Stimulated activated CD8-positive, alpha-beta memory T cell treated with anti-CD3 and anti-CD28 coated beads, Interleukin-15, amount 100 ng/mL, for 4 hours (primary cell): Measurements from ENCODE around the gene GPR107.
A peak's percentile ranks its signal among the peaks of the same experiment; 100 is the strongest.

Experiments used
- DNase-seq, 2 donors: peaks; one replicate each; pipeline ENCODE4 v3.0.0-alpha.2; 2020; ENCODE audit warnings: low read depth in 2 of 2

The GPR107 gene

GRCh38 chr9:130137081-130137640 is 83.5 kb downstream of the GPR107 start:
- no peak for DNase-seq

- no peak for DNase-seq
These were observed 84.0 kb downstream of the GPR107 start for GRCh38 chr9:130137641-130138081.

- DNase-seq = no peak
These were observed 84.5 kb downstream of the GPR107 start for GRCh38 chr9:130138171-130138653.

DNA sequence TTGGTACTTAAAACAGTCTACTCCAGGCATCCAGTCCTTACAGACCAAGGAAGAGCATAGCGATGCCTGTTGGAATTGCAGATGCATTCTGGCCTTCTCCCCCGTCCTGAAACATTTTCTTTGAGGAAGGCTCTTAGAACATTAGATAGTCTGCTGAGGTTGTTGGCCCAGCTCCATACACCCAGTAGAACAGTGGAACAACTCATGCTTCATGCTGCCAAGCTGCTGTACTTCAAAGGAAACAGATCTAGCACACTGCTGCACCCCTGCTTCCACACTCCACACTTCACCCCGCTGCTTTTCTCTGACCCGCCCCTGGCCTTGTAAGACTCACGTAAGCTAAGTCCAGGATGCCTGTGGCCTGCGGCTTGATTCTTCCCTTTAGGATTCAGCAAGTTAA is 85.1 kb downstream of the GPR107 start:
- no peak for DNase-seq

- no peak for DNase-seq
These were observed 85.5 kb downstream of the GPR107 start for GRCh38 chr9:130139251-130139650.

- peak in 1 of 2 donors; percentile 20 for DNase-seq
These were observed 87.0 kb downstream of the GPR107 start for GRCh38 chr9:130140706-130141105.

- no peak for DNase-seq
These were observed 88.3 kb downstream of the GPR107 start for GRCh38 chr9:130142056-130142455.

DNA sequence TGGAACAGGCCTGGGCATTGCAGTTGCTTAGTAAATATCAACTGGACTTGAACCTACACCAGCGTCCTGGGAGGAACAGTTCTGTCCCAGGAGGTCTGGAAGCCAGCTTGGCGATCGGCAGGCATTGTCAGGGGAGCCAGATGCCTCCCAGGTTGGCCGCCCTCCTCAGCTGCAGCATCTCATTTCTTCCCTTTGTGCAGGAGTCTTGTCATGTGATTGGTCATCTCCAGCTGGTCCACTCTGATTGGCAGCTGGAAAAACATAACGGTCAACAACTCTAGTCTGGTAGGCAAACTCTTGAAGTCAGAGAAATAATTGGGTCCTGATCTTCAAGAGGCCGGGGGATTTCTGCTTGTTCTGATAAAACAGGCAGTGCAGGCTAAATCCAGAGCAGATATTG is 88.9 kb downstream of the GPR107 start:
- no peak for DNase-seq

DNA sequence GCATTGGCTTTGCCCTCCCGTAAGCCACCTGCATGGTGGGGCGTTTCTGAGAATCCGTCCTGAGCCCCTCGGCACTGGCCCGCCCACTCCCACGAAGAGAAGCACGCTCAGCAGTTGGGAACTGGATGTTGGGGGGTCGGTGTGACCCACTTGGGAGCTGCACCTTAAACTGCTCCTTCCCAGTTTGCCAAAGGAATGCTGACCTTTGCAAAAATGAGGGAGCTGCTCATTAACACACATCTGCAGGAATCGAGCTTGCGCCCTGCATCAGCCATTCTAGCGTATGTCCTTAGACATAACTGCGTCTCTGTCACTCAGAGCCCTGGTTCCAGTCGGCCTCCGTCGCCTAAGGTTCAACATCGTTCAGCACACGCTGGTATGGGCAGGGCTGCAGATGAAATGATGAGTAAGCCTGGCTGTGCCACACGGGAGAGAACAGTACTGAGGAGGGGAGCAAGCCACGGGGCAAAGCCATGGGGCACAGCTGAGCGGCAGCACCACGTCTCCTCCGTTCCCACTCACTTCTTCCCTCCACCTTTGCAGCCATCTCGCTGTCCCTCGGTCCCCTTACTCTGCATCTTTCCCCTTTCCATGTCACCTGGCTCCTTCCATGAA is 89.7 kb downstream of the GPR107 start:
- DNase-seq = no peak

DNA sequence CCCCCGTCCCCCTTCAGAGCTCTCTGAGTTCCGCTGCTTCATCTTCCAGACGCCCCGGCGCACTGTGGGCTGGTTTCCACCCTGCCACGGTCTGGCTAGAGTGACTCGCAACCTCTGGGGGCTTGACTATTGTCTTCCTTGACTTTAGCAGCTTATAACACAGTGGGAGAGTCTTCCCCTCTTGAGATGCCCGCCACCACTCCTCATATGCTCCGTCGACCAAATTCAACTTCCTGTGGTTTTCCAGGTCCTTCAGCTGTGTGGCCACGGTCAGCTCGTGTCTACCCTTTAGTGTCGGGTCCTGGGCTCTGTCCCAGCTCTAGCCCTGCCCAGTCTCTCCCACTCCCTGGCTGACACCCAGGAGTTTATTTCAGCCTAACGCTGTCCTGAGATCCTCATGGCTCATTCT is 90.3 kb downstream of the GPR107 start:
- DNase-seq = no peak

DNA sequence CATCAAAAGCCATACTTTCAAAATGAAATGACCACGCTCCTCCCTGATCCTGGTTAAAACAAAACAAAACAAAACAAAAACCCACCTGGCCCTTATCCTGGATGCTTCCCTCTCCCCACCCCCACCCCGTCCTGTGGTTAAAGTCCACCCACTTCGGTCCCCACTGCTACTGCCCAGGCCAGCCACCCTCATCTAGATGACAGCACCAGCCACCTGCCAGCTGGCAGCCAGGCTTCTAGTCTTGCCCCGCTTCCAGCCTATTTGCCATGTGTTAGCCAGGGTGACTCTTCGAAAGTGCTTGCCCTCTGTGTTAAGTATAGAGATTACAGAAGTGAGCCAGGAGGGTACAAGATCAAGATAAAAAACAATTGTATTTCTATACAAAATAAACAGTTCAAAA is 91.0 kb downstream of the GPR107 start:
- no peak for DNase-seq

DNA sequence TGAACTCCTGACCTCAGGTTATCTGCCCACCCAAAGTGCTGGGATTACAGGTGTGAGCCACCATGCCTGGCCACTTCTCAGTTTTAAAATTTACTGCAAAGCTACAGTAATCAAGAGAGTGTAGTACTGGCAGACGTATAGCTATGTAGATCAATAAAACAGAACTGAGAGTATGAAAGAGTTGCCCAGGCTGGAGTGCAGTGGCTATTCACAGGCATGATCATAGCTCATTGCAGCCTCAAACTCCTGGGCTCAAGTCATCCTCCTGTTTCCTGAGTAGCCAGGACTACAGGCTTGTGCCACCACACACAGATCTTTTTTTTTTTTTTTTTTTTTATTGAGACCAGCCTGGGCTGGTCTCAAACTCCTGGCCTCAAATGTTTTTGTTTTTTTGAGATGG is 92.0 kb downstream of the GPR107 start:
- DNase-seq = no peak

DNA sequence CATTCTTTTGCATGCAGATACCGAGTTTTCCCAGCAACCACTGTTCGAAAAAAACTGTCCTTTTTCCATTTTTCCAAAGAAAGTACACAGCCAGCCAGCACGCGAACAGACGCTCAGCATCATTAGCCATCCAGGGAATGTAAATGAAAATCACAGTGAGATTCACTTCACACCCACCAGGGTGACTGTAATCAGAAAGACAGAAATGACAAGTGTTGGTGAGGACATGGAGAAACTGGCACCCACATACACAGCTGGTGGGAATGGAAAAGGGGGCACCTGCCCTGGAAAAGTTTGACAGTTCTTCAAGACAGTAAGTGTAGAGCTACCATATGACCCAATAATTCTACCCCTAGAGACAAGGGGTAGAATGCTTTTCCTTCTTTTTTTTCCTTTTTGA is 93.5 kb downstream of the GPR107 start:
- DNase-seq = no peak

GRCh38 chr9:130147910-130148309 is 94.2 kb downstream of the GPR107 start:
- no peak for DNase-seq

DNA sequence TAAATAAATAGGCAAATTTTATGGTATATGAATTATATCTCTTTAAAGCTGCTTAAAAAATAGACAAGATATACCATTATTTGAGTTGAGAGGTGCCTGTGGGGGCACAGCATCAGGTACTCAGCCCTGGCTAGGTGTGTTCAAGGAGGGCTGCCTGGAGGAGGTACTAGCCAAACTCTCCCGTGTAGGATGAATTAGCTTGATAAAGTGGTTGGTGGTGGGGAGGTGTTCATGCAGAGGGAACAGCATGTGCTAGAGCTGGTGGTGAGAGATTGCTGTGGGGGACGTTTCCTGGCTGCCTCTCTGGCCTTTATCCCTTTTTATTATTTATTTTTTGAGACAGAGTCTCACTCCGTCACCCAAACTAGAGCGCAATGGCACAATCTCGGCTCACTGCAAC is 95.3 kb downstream of the GPR107 start:
- DNase-seq = no peak

DNA sequence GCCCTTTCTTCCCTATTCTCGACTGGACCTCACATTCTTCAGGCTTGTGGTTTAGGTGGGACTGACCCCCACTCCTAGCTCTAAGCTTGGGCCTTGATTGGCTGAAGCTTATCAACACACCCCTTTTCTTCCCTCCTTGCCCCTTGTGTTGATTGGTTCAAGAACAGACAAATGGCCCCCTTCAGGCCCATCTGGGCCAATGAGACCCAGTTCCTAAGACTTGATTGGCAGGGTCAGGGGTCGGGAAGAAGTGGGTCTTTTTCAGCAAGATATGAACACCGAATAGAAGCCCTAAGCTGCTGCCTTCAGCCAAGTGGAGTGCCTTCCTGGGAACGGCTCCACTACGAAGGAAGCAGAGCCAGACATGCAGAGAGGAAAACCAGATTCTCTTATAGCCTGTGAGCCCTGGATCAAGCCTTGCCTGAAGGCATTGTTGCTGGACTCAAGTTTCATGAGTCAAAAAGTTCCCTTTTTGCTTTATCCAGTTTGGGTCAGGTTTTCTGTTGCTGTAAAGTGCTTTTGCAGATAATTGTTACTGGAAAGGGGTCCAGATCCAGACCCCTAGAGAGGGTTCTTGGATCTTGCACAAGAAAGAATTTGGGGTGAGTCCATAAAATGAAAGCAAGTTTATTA is 96.1 kb downstream of the GPR107 start:
- DNase-seq = no peak

GRCh38 chr9:130150779-130151382 is 97.2 kb downstream of the GPR107 start:
- DNase-seq = no peak

- DNase-seq = no peak
These were observed 101.1 kb downstream of the GPR107 start for GRCh38 chr9:130154816-130155215.

DNA sequence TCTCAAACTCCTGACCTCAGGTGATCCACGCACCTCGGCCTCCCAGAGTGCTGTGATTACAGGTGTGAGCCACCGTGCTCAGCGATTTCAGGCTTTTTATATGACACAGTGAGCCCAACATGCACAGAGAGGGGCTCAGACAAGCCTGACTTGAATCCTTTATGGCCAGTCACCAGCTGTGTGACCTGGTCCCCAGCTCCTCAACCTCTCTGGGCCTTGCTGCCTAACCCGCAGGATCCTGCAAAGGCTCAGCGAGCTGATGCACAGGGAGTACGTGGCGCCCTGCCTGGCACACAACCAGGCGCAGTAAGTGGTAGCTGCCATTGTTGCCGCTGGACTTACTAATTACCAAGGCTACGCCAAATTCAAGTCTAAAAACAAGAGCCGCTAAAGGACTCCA is 101.9 kb downstream of the GPR107 start:
- no peak for DNase-seq

DNA sequence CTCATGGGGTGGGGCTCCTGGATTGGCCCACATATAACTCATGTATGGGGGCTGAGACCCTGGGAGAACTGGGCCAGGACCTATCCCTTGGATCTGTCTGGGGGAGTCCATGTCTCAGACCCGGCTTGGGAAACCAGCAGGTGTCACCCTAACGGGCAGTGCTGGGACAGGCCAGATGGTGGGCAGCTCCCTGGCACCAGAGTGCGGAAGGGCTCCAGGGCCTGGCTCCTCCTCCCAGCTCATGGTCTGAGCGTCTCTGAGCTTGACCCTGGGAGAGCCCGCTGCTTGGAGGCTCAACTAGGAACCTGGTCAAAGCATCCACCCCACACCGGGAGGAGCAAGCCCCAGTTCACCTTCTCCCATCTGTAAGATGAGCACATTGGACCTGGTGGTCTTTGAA is 103.0 kb downstream of the GPR107 start:
- no peak for DNase-seq

DNA sequence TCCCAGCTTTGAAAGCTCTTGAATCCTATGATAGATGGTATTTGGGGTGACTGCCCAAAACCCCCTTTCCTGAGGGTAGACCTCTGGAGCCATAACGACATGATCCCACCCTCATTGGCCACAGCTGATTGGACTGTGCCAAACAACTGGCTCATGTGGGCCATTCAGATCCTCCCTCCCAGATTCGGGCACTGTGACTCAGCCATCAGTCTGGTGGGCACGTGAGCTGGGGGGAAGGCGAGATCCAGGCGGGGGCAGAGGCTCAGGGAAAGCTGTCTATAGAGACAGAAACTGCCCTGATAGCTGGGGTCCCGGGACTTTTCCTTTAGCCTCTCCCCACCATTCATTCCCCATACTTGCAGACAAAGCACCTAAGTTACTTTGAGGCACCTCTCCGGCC is 103.4 kb downstream of the GPR107 start:
- DNase-seq = no peak

DNA sequence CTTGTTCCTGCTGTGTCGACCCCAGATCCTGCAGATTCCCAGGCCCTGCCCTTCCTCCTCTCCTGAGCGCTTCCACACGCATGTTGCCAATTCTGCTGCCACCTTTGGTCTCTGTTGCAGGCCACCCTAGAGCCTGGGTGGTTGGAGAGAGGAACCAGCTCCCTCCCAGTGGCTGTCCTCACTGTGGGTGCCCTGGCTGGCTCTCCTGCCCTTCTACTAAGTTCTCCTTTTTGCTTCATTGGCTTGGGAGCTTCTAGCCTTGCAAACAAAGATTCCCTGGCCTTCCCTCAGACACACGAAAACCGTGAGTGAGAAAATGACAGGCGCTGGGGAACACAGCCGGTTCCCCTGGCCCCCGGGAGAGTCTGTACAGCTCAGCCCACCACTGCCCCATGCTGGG is 104.3 kb downstream of the GPR107 start:
- no peak for DNase-seq

DNA sequence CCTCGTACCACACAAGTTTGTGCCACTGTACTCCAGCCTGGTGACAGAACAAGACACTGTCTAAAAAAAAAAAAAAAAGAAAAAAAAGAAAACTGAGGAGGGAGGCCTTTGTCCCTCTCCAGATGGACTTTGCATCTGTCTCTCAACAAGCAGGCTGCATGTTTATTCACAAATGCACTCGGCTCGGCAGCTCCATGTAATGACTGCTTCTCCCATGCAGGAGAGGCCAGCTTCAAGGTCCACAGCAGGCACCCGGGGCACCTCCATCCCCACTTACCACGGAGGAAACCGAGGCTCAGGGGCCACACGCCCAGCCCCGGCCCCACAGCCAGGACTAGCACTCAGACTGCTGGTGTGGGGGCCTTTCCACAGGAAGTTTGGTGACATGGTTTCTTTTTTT is 105.4 kb downstream of the GPR107 start:
- no peak for DNase-seq
